Measurements from ENCODE around the gene COL4A1. TPM values are rescaled to one million over a fixed set of nuclear protein-coding genes. Genes with fewer than 3 reads are reported as not detected.

Gene COL4A1
- total and polyA plus RNA-seq, 4 donors, result 73.3 to 910 (median 472) TPM

DNA sequence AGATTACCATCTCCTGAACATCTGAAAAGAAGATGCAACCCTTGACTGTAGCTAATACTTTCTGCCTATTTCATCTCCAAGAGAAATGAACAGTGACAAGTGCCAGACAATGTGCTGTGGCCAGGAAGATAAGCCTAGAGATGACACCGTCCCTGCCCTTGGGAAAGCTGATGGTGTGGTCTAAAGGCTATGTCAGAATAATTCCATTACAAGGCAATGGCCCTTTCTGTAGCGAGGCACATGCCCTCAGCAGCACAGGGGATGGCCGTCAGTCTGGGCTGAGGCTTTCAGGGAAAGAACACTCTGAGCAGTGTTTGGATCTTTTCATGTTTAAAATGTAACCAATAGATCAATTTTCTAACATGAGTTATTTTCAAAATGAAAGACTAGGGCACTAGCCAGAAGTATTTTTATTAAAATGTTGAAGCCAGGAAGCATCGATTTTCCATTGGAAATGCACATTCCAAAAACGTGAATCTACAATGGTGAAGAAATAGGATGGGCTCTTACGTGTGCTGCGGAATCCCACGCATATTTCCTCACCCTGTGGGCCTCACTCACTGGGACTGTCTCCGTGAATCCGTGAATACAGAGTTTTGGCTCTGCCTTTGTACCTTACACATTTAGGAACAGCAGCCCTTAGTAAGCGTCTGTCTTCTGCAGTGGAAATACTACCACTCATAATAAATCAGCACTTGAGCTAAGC, 22.0 kb downstream of the COL4A1 start:
- ATAC-seq (ENCODE audit: low FRiP score) (peak; percentile 19), DNase-seq (no peak)
- H3K4me1 ChIP-seq (ENCODE audit: control insufficient read depth in 1 of 2, insufficient read depth in 2 of 2, low read length in 2 of 2), result peaks cover 2 to 4% of the 10 kb centered on the region in 2 donors
- H3K27ac ChIP-seq (ENCODE audit: low read depth in 1 of 2, low read length in 2 of 2), result peak overlapping the region; percentile 17 to 32
- intact Hi-C loops (cut with DNase I), result no loop called here
- no peak overlapping the region for H3K4me3 ChIP-seq (ENCODE audit: low read length in 2 of 2)
- H3K27me3 ChIP-seq (ENCODE audit: control insufficient read depth in 1 of 2, insufficient read depth in 2 of 2, low read length in 1 of 2), result no peaks in the 10 kb centered on the region
- H3K9me3 ChIP-seq (ENCODE audit: control insufficient read depth, low read length), result no peaks in the 10 kb centered on the region
- WGBS, 2 donors, result 55 to 67% methylated on average over 11 of the region's 11 CpGs
- no peaks in the 10 kb centered on the region for H3K36me3 ChIP-seq (ENCODE audit: control insufficient read depth in 1 of 2, insufficient read depth in 2 of 2, low read length in 1 of 2)

DNA sequence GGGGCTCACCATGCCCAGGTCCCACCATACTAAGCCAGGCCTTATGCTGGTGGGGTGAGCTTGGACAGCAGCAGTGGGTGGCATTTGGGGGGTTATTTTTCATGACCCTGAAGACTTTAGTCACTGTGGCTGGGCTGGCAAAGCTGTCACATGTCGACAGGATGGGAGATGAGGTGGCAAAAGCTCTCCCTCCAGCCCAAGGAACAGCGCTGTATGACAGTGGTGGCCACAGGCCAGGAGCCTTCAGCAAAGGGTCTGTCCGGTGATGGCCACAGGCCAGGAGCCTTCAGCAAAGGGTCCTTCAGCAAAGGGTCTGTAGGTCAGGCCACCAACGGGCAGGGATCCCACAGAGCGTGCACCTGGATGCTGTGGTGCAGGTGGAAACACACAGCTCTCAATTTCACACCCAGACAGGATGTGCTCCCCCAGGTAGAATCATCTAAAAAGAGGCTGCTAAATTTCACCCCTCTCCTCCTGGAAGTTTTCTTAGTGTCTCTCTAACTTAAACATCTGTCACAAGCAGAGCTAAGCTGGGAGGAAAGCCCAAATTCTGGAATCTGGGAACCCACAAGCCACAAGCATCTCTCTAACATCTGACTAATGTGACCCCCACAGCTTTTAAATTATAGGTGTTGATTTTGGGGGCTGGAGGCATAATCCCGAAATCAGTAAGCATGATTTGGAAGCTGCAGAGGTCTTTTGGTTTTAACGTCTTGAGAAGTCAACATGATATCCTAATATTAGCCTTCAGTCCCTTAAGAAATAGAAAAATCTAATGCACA, 23.0 kb downstream of the COL4A1 start:
- WGBS, 2 donors, result 42 to 49% methylated on average over 7 of the region's 7 CpGs
- no peaks in the 10 kb centered on the region for H3K27me3 ChIP-seq (ENCODE audit: control insufficient read depth in 1 of 2, insufficient read depth in 2 of 2, low read length in 1 of 2)
- intact Hi-C loops (cut with DNase I), result no loop called here
- DNase-seq (no peak), ATAC-seq (ENCODE audit: low FRiP score) (no peak)
- no peaks in the 10 kb centered on the region for H3K9me3 ChIP-seq (ENCODE audit: control insufficient read depth, low read length)
- peaks cover 4% of the 10 kb centered on the region in 2 donors for H3K4me1 ChIP-seq (ENCODE audit: control insufficient read depth in 1 of 2, insufficient read depth in 2 of 2, low read length in 2 of 2)
- no peak overlapping the region for H3K27ac ChIP-seq (ENCODE audit: low read depth in 1 of 2, low read length in 2 of 2)
- H3K36me3 ChIP-seq (ENCODE audit: control insufficient read depth in 1 of 2, insufficient read depth in 2 of 2, low read length in 1 of 2), result no peaks in the 10 kb centered on the region
- H3K4me3 ChIP-seq (ENCODE audit: low read length in 2 of 2), result no peak overlapping the region

DNA sequence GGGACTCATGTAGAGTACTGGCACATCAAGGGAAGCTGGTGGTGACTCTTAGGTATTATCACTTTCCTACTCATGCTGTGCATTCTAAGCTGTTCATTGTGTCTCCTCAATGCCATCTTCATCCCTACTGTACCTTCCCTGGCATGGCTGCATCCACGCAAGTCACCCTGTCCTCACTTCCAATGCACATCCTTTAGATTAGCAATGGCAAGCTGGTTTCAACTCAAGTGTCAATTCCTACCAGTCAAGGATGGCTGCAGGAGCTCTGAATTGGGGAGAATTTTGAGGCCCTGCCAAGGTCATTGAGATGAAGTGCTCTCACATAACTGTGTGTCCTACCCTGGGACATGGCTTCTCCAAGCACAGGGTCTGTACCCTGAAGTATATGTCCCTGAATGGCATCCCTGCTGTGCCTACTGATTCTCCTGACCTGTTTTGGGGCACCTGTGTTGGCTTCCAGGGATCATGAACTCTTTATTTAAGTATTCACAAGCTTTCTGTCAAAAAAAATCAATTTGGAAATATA, 24.6 kb downstream of the COL4A1 start:
- ATAC-seq (ENCODE audit: low FRiP score), result no peak
- no peaks in the 10 kb centered on the region for H3K9me3 ChIP-seq (ENCODE audit: control insufficient read depth, low read length)
- peaks cover 0 to 2% of the 10 kb centered on the region in 2 donors for H3K36me3 ChIP-seq (ENCODE audit: control insufficient read depth in 1 of 2, insufficient read depth in 2 of 2, low read length in 1 of 2)
- no peaks in the 10 kb centered on the region for H3K27me3 ChIP-seq (ENCODE audit: control insufficient read depth in 1 of 2, insufficient read depth in 2 of 2, low read length in 1 of 2)
- peaks cover 4% of the 10 kb centered on the region in 2 donors for H3K4me1 ChIP-seq (ENCODE audit: control insufficient read depth in 1 of 2, insufficient read depth in 2 of 2, low read length in 2 of 2)
- H3K4me3 ChIP-seq (ENCODE audit: low read length in 2 of 2), result no peak overlapping the region
- H3K27ac ChIP-seq (ENCODE audit: low read depth in 1 of 2, low read length in 2 of 2), result peak overlapping the region in 1 of 2 donors; percentile 67
- DNase-seq, result no peak
- WGBS, 2 donors, result 96 to 98% methylated on average over 1 of the region's 1 CpG
- intact Hi-C loops (cut with DNase I), result no loop called here

DNA sequence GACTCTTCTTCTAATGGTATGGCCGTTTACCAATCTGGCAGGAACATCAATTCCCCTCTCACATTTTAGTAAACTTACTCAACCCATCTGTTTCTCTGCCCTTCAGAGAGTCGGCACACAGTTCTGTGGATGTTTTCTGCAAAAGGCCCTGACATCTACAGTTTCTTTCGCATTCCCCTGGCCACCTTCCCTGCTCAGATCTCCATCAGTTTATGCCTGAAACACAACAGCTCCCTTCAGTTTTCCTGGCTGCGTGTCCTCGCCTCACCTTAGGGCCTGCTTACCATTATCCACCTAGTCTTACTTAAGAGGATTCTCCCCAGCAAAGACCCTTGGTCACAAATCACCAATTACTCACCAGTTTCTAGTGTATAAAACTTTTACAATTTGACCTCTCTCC, 25.2 kb downstream of the COL4A1 start:
- H3K36me3 ChIP-seq (ENCODE audit: control insufficient read depth in 1 of 2, insufficient read depth in 2 of 2, low read length in 1 of 2), result peaks cover 0 to 2% of the 10 kb centered on the region in 2 donors
- peaks cover 4% of the 10 kb centered on the region in 2 donors for H3K4me1 ChIP-seq (ENCODE audit: control insufficient read depth in 1 of 2, insufficient read depth in 2 of 2, low read length in 2 of 2)
- H3K4me3 ChIP-seq (ENCODE audit: low read length in 2 of 2), result no peak overlapping the region
- H3K27ac ChIP-seq (ENCODE audit: low read depth in 1 of 2, low read length in 2 of 2), result peak overlapping the region in 1 of 2 donors; percentile 58
- no peaks in the 10 kb centered on the region for H3K27me3 ChIP-seq (ENCODE audit: control insufficient read depth in 1 of 2, insufficient read depth in 2 of 2, low read length in 1 of 2)
- no peaks in the 10 kb centered on the region for H3K9me3 ChIP-seq (ENCODE audit: control insufficient read depth, low read length)
- WGBS, 2 donors, result 51 to 60% methylated on average over 5 of the region's 5 CpGs
- intact Hi-C loops (cut with DNase I), result no loop called here
- DNase-seq (no peak), ATAC-seq (ENCODE audit: low FRiP score) (no peak)

DNA sequence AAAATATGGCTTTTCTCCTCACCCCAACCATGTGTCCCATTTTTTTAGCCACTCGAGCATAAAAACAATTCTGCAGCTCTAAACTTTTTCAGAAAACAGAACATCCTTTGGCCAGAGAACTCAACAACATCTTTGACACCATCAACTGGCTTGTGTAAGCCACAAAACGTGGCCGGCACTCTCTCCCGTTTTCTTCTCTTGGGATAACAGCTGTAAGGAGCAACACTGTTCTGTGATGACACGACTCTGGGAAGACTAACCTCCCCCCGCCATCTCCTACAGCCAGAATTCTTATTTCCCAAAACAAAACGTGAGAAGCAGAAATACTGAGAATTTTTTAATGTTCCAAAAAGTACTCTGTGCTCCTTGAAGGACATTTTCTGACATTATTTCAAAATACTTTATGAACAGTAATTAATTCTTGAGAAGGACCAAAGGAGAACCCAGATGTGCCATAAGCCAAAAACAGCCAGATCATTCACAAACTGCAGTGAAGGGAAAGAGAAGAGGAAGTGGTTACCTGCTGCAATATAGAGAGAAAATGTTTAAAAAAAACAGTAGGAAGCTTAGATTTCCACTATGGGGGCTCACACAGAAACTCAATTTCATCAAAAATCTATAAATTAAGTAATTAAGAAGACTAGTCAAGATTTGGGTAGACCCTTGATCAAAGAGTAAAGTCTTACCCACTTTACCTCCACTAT, 25.8 kb downstream of the COL4A1 start:
- 41 to 52% methylated on average over 6 to 7 of the region's 7 CpGs for WGBS, 2 donors
- DNase-seq (no peak), ATAC-seq (ENCODE audit: low FRiP score) (no peak)
- H3K36me3 ChIP-seq (ENCODE audit: control insufficient read depth in 1 of 2, insufficient read depth in 2 of 2, low read length in 1 of 2), result peaks cover 0 to 2% of the 10 kb centered on the region in 2 donors
- H3K4me1 ChIP-seq (ENCODE audit: control insufficient read depth in 1 of 2, insufficient read depth in 2 of 2, low read length in 2 of 2), result peaks cover 2 to 4% of the 10 kb centered on the region in 2 donors
- no peaks in the 10 kb centered on the region for H3K9me3 ChIP-seq (ENCODE audit: control insufficient read depth, low read length)
- no peak overlapping the region for H3K4me3 ChIP-seq (ENCODE audit: low read length in 2 of 2)
- peak overlapping the region in 1 of 2 donors; percentile 43 for H3K27ac ChIP-seq (ENCODE audit: low read depth in 1 of 2, low read length in 2 of 2)
- H3K27me3 ChIP-seq (ENCODE audit: control insufficient read depth in 1 of 2, insufficient read depth in 2 of 2, low read length in 1 of 2), result no peaks in the 10 kb centered on the region
- intact Hi-C loops (cut with DNase I), result no loop called here

DNA sequence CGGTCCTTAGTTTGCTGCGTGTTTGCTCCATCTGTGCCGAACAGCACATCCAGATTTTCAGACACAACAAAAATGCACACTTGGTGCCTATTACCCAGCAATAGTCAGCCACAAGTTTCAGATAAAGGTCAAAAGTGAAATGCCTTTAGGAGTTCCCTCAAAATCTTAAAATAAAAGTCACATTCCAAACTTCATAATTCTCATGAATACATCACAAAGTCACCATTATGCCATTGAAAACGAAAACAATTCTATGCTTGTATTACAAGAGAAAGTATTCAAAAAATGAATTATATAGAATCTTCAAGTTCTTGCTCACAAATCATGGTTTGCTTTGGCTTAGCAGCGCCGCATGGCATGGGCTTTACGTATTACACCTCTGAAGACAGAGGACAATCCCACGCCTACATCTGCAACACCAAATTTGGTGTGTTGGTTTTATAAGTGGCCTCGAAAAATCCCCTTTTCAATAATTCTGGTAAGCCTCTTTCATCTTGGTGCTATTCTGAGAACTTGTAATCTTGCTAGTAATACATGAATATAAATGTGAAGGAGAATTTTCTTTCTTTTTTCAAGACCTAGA, 26.6 kb downstream of the COL4A1 start:
- peaks cover 2 to 3% of the 10 kb centered on the region in 2 donors for H3K4me1 ChIP-seq (ENCODE audit: control insufficient read depth in 1 of 2, insufficient read depth in 2 of 2, low read length in 2 of 2)
- no peak for ATAC-seq (ENCODE audit: low FRiP score)
- peaks cover 0 to 4% of the 10 kb centered on the region in 2 donors for H3K36me3 ChIP-seq (ENCODE audit: control insufficient read depth in 1 of 2, insufficient read depth in 2 of 2, low read length in 1 of 2)
- intact Hi-C loops (cut with DNase I), result no loop called here
- 11 to 24% methylated on average over 9 of the region's 9 CpGs for WGBS, 2 donors
- no peak overlapping the region for H3K4me3 ChIP-seq (ENCODE audit: low read length in 2 of 2)
- DNase-seq, result no peak
- H3K27ac ChIP-seq (ENCODE audit: low read depth in 1 of 2, low read length in 2 of 2), result peak overlapping the region in 1 of 2 donors; percentile 41
- no peaks in the 10 kb centered on the region for H3K9me3 ChIP-seq (ENCODE audit: control insufficient read depth, low read length)
- no peaks in the 10 kb centered on the region for H3K27me3 ChIP-seq (ENCODE audit: control insufficient read depth in 1 of 2, insufficient read depth in 2 of 2, low read length in 1 of 2)

DNA sequence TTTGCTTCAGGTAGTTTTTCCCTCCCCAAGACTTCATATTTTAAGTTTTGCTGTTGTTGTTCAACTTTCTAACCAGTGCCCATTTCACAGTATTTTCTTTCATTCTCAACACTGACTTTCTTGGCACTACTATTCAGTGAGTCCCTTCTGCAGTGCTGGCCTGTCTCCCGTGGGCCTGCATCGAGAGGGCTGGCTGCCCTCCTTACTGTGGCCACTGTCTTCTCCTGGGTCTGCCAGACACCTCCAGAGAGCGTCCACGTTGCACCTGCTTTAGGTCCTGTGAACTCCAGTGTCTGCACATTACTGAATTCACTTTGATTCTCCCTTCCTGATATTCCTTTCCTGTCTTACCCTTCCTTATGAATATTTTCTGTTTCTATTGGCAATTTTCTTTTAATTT, 27.3 kb downstream of the COL4A1 start:
- DNase-seq (no peak), ATAC-seq (ENCODE audit: low FRiP score) (no peak)
- peaks cover 0 to 5% of the 10 kb centered on the region in 2 donors for H3K36me3 ChIP-seq (ENCODE audit: control insufficient read depth in 1 of 2, insufficient read depth in 2 of 2, low read length in 1 of 2)
- peak overlapping the region in 1 of 2 donors; percentile 95 for H3K27ac ChIP-seq (ENCODE audit: low read depth in 1 of 2, low read length in 2 of 2)
- WGBS, 2 donors, result 4% methylated on average over 4 of the region's 4 CpGs
- no peak overlapping the region for H3K4me3 ChIP-seq (ENCODE audit: low read length in 2 of 2)
- no peaks in the 10 kb centered on the region for H3K9me3 ChIP-seq (ENCODE audit: control insufficient read depth, low read length)
- no peaks in the 10 kb centered on the region for H3K27me3 ChIP-seq (ENCODE audit: control insufficient read depth in 1 of 2, insufficient read depth in 2 of 2, low read length in 1 of 2)
- intact Hi-C loops (cut with DNase I), result no loop called here
- peaks cover 2% of the 10 kb centered on the region in 2 donors for H3K4me1 ChIP-seq (ENCODE audit: control insufficient read depth in 1 of 2, insufficient read depth in 2 of 2, low read length in 2 of 2)

DNA sequence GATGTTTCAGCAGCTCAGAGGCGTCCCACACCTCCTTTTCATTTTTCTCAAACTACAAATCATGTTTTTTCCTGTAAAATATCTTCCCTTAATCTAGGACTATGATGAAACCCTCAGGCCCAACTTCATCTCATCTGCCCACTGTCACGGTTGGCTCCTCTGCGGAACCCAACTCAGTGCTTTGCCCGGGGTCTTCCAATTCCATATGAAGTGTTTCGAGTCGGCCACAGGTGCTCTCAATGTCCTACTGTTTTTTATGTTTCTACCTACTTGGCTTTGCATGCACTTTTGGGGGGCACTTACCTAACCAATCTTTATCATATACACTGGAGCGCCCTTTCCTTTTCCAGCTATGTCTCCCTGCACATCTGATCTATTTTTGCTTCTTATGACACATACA, 28.1 kb downstream of the COL4A1 start:
- intact Hi-C loops (cut with DNase I), result no loop called here
- 91% methylated on average over 7 of the region's 7 CpGs for WGBS, 2 donors
- H3K27ac ChIP-seq (ENCODE audit: low read depth in 1 of 2, low read length in 2 of 2), result peak overlapping the region in 1 of 2 donors; percentile 60
- no peaks in the 10 kb centered on the region for H3K9me3 ChIP-seq (ENCODE audit: control insufficient read depth, low read length)
- no peak for DNase-seq
- peaks cover 2% of the 10 kb centered on the region in 2 donors for H3K4me1 ChIP-seq (ENCODE audit: control insufficient read depth in 1 of 2, insufficient read depth in 2 of 2, low read length in 2 of 2)
- H3K36me3 ChIP-seq (ENCODE audit: control insufficient read depth in 1 of 2, insufficient read depth in 2 of 2, low read length in 1 of 2), result peaks cover 0 to 5% of the 10 kb centered on the region in 2 donors
- no peak overlapping the region for H3K4me3 ChIP-seq (ENCODE audit: low read length in 2 of 2)
- no peak for ATAC-seq (ENCODE audit: low FRiP score)
- H3K27me3 ChIP-seq (ENCODE audit: control insufficient read depth in 1 of 2, insufficient read depth in 2 of 2, low read length in 1 of 2), result no peaks in the 10 kb centered on the region

Measured in aorta (tissue), 5 donors.